ENCODE results near the gene SNIP1.
"Not testable (repeated sequence)": the region's sequence is repeated elsewhere in the genome, so short reads cannot be mapped to it uniquely, and the experiment has no call there.

- not testable (repeated sequence) for TF ChIP-seq MYC (IDR thresholded peaks at IDR 0.05; ENCODE audit: insufficient read depth, insufficient read length, insufficient replicate concordance, low read length, severe bottlenecking); ZSCAN29 (IDR thresholded peaks at IDR 0.05); CEBPB (IDR thresholded peaks at IDR 0.05; ENCODE audit: borderline replicate concordance in 1 of 2, low read depth in 2 of 2, low read length in 2 of 2); SMC3 (IDR thresholded peaks at IDR 0.05; ENCODE audit: borderline replicate concordance, low read length); CTCF (IDR thresholded peaks at IDR 0.05 in 2 of 3, conservative IDR thresholded peaks at IDR 0.05 in 1 of 3; ENCODE audit: control insufficient read depth in 2 of 3, extremely low read depth in 1 of 3, insufficient read depth in 1 of 3, low read depth in 3 of 3, low read length in 3 of 3); POLR2AphosphoS5 (IDR thresholded peaks at IDR 0.05; ENCODE audit: low read length); RFX5 (IDR thresholded peaks at IDR 0.05; ENCODE audit: low read depth, low read length); RAD21 (IDR thresholded peaks at IDR 0.05; ENCODE audit: insufficient read depth, low read depth, low read length)
- TF ChIP-seq, protein P1, sequence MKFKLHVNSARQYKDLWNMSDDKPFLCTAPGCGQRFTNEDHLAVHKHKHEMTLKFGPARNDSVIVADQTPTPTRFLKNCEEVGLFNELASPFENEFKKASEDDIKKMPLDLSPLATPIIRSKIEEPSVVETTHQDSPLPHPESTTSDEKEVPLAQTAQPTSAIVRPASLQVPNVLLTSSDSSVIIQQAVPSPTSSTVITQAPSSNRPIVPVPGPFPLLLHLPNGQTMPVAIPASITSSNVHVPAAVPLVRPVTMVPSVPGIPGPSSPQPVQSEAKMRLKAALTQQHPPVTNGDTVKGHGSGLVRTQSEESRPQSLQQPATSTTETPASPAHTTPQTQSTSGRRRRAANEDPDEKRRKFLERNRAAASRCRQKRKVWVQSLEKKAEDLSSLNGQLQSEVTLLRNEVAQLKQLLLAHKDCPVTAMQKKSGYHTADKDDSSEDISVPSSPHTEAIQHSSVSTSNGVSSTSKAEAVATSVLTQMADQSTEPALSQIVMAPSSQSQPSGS (IDR thresholded peaks at IDR 0.05; ENCODE audit: low read length), result not testable (repeated sequence)
Observed at GRCh38 chr1:37584544-37584943, 30.5 kb upstream of the SNIP1 start.
